ENCODE measurements around the gene ZNF697. TPM values are rescaled to one million over a fixed set of nuclear protein-coding genes. Genes with fewer than 3 reads are reported as not detected.
A peak's percentile ranks its signal among the peaks of the same experiment; 100 is the strongest.

The ZNF697 gene
- total RNA-seq, 4 donors from 2014 or later, result 2.0 to 4.8 (median 4.0) TPM

- Histone ChIP-seq H3K27ac (replicated peaks in 1 of 4) (peak overlapping the region in 3 of 4 donors; percentile 58 to 62 (median 59)), H3K36me3 (no peaks in the 10 kb centered on the region), H3K4me3 (peak overlapping the region; percentile 47 to 63 (median 49)), H3K27me3 (no peaks in the 10 kb centered on the region), H3K9me3 (no peaks in the 10 kb centered on the region), H3K4me1 (peaks cover 9 to 11% (median 10%) of the 10 kb centered on the region in 4 donors)
- DNase-seq (ENCODE audit: extremely low spot score), result peak; percentile 97
- no peak for TF ChIP-seq EP300 (IDR thresholded peaks at IDR 0.05)
- peak; percentile 75 to 87 (median 86) for TF ChIP-seq CTCF (IDR thresholded peaks at IDR 0.05)
- intact Hi-C loops (cut with DNase I), result loop anchor here (2.0 kb wide), 1 partner anchor 65 kb away; no protein-coding TSS in a partner anchor
- WGBS, result 18% methylated on average over 16 of the region's 16 CpGs
Observed at GRCh38 chr1:119675349-119676345, 27.6 kb upstream of the ZNF697 start.

GRCh38 chr1:119674835-119675289 lies 26.8 kb upstream of the ZNF697 start:
- Histone ChIP-seq H3K27ac (replicated peaks in 1 of 4) (peak overlapping the region in 1 of 4 donors; percentile 62), H3K4me3 (peak overlapping the region; percentile 47 to 63 (median 49)), H3K4me1 (peaks cover 9 to 11% (median 10%) of the 10 kb centered on the region in 4 donors), H3K27me3 (no peaks in the 10 kb centered on the region), H3K36me3 (no peaks in the 10 kb centered on the region), H3K9me3 (no peaks in the 10 kb centered on the region)
- WGBS, result 79% methylated on average over 5 of the region's 6 CpGs
- no peak for DNase-seq (ENCODE audit: extremely low spot score)
- TF ChIP-seq POLR2AphosphoS5 (IDR thresholded peaks at IDR 0.05) (no peak), CTCF (IDR thresholded peaks at IDR 0.05) (no peak), POLR2A (IDR thresholded peaks at IDR 0.05; ENCODE audit: low read depth) (no peak)
- intact Hi-C loops (cut with DNase I), result loop anchor here (2.0 kb wide), 1 partner anchor 64 kb away; no protein-coding TSS in a partner anchor

- WGBS, result 78% methylated on average over 4 of the region's 4 CpGs
Observed at GRCh38 chr1:119674111-119674526, 26.1 kb upstream of the ZNF697 start.

GRCh38 chr1:119673171-119673940 lies 25.3 kb upstream of the ZNF697 start:
- intact Hi-C loops (cut with DNase I), result no loop called here
- Histone ChIP-seq H3K4me3 (no peak overlapping the region), H3K36me3 (no peaks in the 10 kb centered on the region), H3K4me1 (peaks cover 9 to 11% (median 10%) of the 10 kb centered on the region in 4 donors), H3K9me3 (no peaks in the 10 kb centered on the region), H3K27me3 (no peaks in the 10 kb centered on the region), H3K27ac (replicated peaks in 1 of 4) (no peak overlapping the region)
- WGBS, result 93% methylated on average over 4 of the region's 4 CpGs
- no peak for DNase-seq (ENCODE audit: extremely low spot score)
- TF ChIP-seq EP300 (IDR thresholded peaks at IDR 0.05) (no peak), CTCF (IDR thresholded peaks at IDR 0.05) (no peak)

More at GRCh38 chr1:119674111-119674526, 26.1 kb upstream of the ZNF697 start:
- H3K27ac ChIP-seq (replicated peaks in 1 of 4), result no peak overlapping the region
- H3K27me3 ChIP-seq, result no peaks in the 10 kb centered on the region
- H3K4me3 ChIP-seq, result no peak overlapping the region
- no peak for DNase-seq (ENCODE audit: extremely low spot score)
- H3K36me3 ChIP-seq, result no peaks in the 10 kb centered on the region
- no peak for TF ChIP-seq POLR2AphosphoS5 (IDR thresholded peaks at IDR 0.05)
- TF ChIP-seq CTCF (IDR thresholded peaks at IDR 0.05), result no peak
- no peak for TF ChIP-seq EP300 (IDR thresholded peaks at IDR 0.05)
- no peak for TF ChIP-seq POLR2A (IDR thresholded peaks at IDR 0.05; ENCODE audit: low read depth)
- H3K9me3 ChIP-seq, result no peaks in the 10 kb centered on the region
- peaks cover 9 to 11% (median 10%) of the 10 kb centered on the region in 4 donors for H3K4me1 ChIP-seq
- intact Hi-C loops (cut with DNase I), result loop anchor here (2.0 kb wide), 1 partner anchor 63 kb away; no protein-coding TSS in a partner anchor
